ENCODE measurements around the gene MCCC1.

DNA sequence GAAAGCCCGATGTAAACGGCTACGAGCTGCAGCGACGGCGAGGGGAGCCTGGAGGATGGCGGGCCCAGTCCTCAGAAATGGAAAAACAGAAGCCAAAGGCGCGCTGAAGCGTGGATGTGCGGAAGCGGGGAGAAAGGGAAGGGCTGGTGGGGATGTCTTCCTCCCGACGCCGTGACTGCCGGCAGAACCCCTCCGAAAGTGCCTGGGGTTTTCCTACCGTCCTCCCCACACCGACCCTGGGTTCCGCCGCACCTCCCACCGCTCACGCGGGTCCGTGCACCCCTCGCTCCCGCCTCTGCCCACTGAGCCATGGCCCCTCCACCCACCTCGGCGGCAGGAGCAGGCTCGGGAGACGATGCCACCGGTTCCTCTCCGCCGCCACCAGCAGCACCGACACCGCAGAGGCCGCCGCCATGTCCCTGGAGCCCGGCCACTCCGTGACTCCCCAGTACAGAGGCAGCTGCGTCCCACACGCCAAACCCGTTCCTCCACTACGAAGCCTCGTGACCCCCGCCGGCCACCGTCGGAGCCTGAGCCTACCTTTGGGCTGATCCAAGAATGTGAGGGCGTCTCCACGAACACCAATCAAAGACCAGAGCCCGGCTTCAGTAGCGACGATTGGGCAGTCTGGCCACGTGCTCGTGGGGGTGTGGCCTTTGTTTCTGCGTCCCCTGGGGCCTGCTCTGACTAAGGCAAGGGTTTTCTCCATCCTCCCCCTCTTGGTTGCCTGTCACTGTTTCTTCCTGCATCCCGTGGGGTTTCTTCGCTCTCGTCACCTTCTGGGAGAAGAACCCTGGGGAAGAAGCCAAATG lies at the start of gene MCCC1:
- TF ChIP-seq, protein P1, sequence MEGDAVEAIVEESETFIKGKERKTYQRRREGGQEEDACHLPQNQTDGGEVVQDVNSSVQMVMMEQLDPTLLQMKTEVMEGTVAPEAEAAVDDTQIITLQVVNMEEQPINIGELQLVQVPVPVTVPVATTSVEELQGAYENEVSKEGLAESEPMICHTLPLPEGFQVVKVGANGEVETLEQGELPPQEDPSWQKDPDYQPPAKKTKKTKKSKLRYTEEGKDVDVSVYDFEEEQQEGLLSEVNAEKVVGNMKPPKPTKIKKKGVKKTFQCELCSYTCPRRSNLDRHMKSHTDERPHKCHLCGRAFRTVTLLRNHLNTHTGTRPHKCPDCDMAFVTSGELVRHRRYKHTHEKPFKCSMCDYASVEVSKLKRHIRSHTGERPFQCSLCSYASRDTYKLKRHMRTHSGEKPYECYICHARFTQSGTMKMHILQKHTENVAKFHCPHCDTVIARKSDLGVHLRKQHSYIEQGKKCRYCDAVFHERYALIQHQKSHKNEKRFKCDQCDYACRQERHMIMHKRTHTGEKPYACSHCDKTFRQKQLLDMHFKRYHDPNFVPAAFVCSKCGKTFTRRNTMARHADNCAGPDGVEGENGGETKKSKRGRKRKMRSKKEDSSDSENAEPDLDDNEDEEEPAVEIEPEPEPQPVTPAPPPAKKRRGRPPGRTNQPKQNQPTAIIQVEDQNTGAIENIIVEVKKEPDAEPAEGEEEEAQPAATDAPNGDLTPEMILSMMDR (IDR thresholded peaks at IDR 0.05): no peak
- no peak for TF ChIP-seq POLR2A (IDR thresholded peaks at IDR 0.05)
